Transverse colon (tissue), 4 donors: ENCODE measurements around the gene HFM1. TPM values are rescaled to one million over a fixed set of nuclear protein-coding genes. Genes with fewer than 3 reads are reported as not detected.

Experiments
- DNase-seq: peaks from one replicate; pipeline ENCODE4 v3.0.0-alpha.2; 2019
- H3K27ac ChIP-seq, 4 donors: fragments of 200-600 bp; sonication (generic); 2 replicates each; pipeline ENCODE4 v1.5.1; 2016 to 2018; ENCODE audit warnings: inconsistent platforms in 4 of 4
- H3K27me3 ChIP-seq: fragments of 200-600 bp; sonication (generic); 2 replicates; pipeline ENCODE4 v1.5.1; 2017; ENCODE audit warnings: inconsistent platforms
- H3K36me3 ChIP-seq, 4 donors: fragments of 200-600 bp; sonication (generic); 2 replicates each; pipeline ENCODE4 v1.5.1; 2017 to 2019; ENCODE audit warnings: inconsistent platforms in 4 of 4
- H3K4me1 ChIP-seq, 4 donors: fragments of 200-600 bp; sonication (generic); 2 replicates each; pipeline ENCODE4 v1.5.1; 2017 to 2020; ENCODE audit warnings: inconsistent platforms in 4 of 4
- H3K4me3 ChIP-seq, 4 donors: fragments of 200-600 bp; sonication (generic); 1 replicate in 1 of 4; 2 replicates in 3 of 4; pipeline versions ENCODE4 v1.5.1 to v1.6.1; 2017 to 2019; ENCODE audit warnings: inconsistent platforms in 4 of 4
- H3K9me3 ChIP-seq, 2 donors: fragments of 200-600 bp; sonication (generic); 2 replicates each; pipeline ENCODE4 v1.5.1; 2017 to 2019; ENCODE audit warnings: inconsistent platforms in 2 of 2
- CTCF ChIP-seq, 5 experiments: fragments of 200-600 bp in 3 of 5; fragments of 450-650 bp in 2 of 5; sonication (generic) in 3 of 5; IDR thresholded peaks; 1 replicate in 2 of 5; 2 replicates in 3 of 5; pipeline ENCODE4 v1.5.1; 2016 to 2017; ENCODE audit warnings: antibody characterized with exemption in 5 of 5, inconsistent platforms in 3 of 5, mild to moderate bottlenecking in 2 of 5, moderate library complexity in 1 of 5
- EP300 ChIP-seq: sonication (generic); formaldehyde crosslinking; IDR thresholded peaks from one replicate; pipeline ENCODE4 v1.6.1; 2017; ENCODE audit warnings: antibody characterized with exemption, low read depth
- POLR2A ChIP-seq: fragments of 450-650 bp; IDR thresholded peaks from one replicate; pipeline ENCODE4 v1.6.1; 2016; ENCODE audit warnings: antibody characterized with exemption, mild to moderate bottlenecking, moderate library complexity
- POLR2AphosphoS5 ChIP-seq, 3 donors: sonication (generic); formaldehyde crosslinking; IDR thresholded peaks; one replicate each; pipeline ENCODE4 v1.6.1; 2016; ENCODE audit warnings: antibody characterized with exemption in 3 of 3
- WGBS, 2 donors: methylation state at CpG; one replicate each; pipeline ENCODE4 v1.1.5; 2018; ENCODE audit warnings: low coverage in 1 of 2; 5-methylcytosine and 5-hydroxymethylcytosine counted together
- in situ Hi-C, 4 donors: fragments of 200-750 bp; cut with MboI; loops; one replicate each; pipeline versions ENCODE4 v1.15.0 to v1.15.1; 2017; ENCODE audit warnings: low sequenced_read_pairs in 3 of 4, low pct_ligation_motif_present in 1 of 4, low pct_unique_long_range_greater_than_20kb in 1 of 4
- intact Hi-C: fragments of 100-400 bp; cut with DNase I; formaldehyde crosslinking; loops from one replicate; pipeline ENCODE4 v1.15.1; 2023; ENCODE audit warnings: low total_unique reads
- total RNA-seq, 4 donors: library from RNA; depleted of rRNA; stranded (reverse); fragments of >200 nt; gene quantifications; one replicate each; pipeline ENCODE4 v1.1.0, GENCODE V29; 2016

HFM1 gene
- total RNA-seq, 4 donors from 2014 or later = 0.14 to 30.7 (median 0.95) TPM; not detected in 1

- no peaks in the 10 kb centered on the region for H3K27me3 ChIP-seq
- H3K27ac ChIP-seq = no peak overlapping the region
- no peak overlapping the region for H3K4me3 ChIP-seq
- no peaks in the 10 kb centered on the region for H3K4me1 ChIP-seq
- WGBS, 2 donors = 85 to 92% methylated on average over 3 of the region's 3 CpGs
- intact Hi-C loops (no loop called here), in situ Hi-C loops (no loop called here)
- H3K9me3 ChIP-seq = no peaks in the 10 kb centered on the region
- no peak for DNase-seq
- TF ChIP-seq POLR2AphosphoS5 (IDR thresholded peaks at IDR 0.05) = no peak
- TF ChIP-seq EP300 = no peak
- no peak for TF ChIP-seq CTCF (IDR thresholded peaks at IDR 0.05)
- TF ChIP-seq POLR2A = no peak
- H3K36me3 ChIP-seq = no peaks in the 10 kb centered on the region
Measured at GRCh38 chr1:91346824-91347223, 57.8 kb downstream of the HFM1 start.

- 70 to 89% methylated on average over 3 to 4 of the region's 4 CpGs for whole genome bisulfite sequencing, 2 donors
- Histone ChIP-seq H3K9me3 (no peaks in the 10 kb centered on the region), H3K36me3 (no peaks in the 10 kb centered on the region), H3K27me3 (no peaks in the 10 kb centered on the region), H3K4me1 (no peaks in the 10 kb centered on the region), H3K27ac (no peak overlapping the region), H3K4me3 (no peak overlapping the region)
- no peak for TF ChIP-seq EP300
- no peak for TF ChIP-seq POLR2A
- TF ChIP-seq CTCF (IDR thresholded peaks at IDR 0.05) = no peak
- no peak for TF ChIP-seq POLR2AphosphoS5 (IDR thresholded peaks at IDR 0.05)
- in situ Hi-C loops = no loop called here
- intact Hi-C loops = no loop called here
- DNase-seq = no peak
Measured at GRCh38 chr1:91345395-91346005, 59.1 kb downstream of the HFM1 start.

GRCh38 chr1:91338501-91338900 lies 66.1 kb downstream of the HFM1 start:
- no peak overlapping the region for H3K4me3 ChIP-seq
- in situ Hi-C loops (no loop called here), intact Hi-C loops (no loop called here)
- no peak overlapping the region for H3K27ac ChIP-seq
- WGBS, 2 donors = 99% methylated on average over 7 of the region's 7 CpGs; no CpG with 5 or more reads in 1 of the 2 donors
- DNase-seq = no peak
- no peaks in the 10 kb centered on the region for H3K4me1 ChIP-seq
- H3K27me3 ChIP-seq = no peaks in the 10 kb centered on the region
- no peaks in the 10 kb centered on the region for H3K36me3 ChIP-seq
- no peak for TF ChIP-seq EP300
- no peaks in the 10 kb centered on the region for H3K9me3 ChIP-seq

- no peaks in the 10 kb centered on the region for H3K27me3 ChIP-seq
- no peaks in the 10 kb centered on the region for H3K36me3 ChIP-seq
- H3K4me1 ChIP-seq = no peaks in the 10 kb centered on the region
- H3K4me3 ChIP-seq = no peak overlapping the region
- WGBS, 2 donors = 48% methylated on average over 2 of the region's 2 CpGs; no CpG with 5 or more reads in 1 of the 2 donors
- TF ChIP-seq POLR2AphosphoS5 (IDR thresholded peaks at IDR 0.05) = no peak
- no peak for TF ChIP-seq CTCF (IDR thresholded peaks at IDR 0.05)
- DNase-seq = no peak
- H3K27ac ChIP-seq = no peak overlapping the region
- intact Hi-C loops (no loop called here), in situ Hi-C loops (no loop called here)
- no peaks in the 10 kb centered on the region for H3K9me3 ChIP-seq
Measured at GRCh38 chr1:91335603-91336002, 69.0 kb downstream of the HFM1 start.

GRCh38 chr1:91334856-91335255 lies 69.8 kb downstream of the HFM1 start:
- Histone ChIP-seq H3K9me3 (no peaks in the 10 kb centered on the region), H3K27ac (no peak overlapping the region), H3K27me3 (no peaks in the 10 kb centered on the region), H3K4me1 (no peaks in the 10 kb centered on the region), H3K36me3 (no peaks in the 10 kb centered on the region), H3K4me3 (no peak overlapping the region)
- WGBS, 2 donors = 80 to 85% methylated on average over 4 of the region's 4 CpGs
- TF ChIP-seq POLR2AphosphoS5 (IDR thresholded peaks at IDR 0.05) = no peak
- no peak for TF ChIP-seq CTCF (IDR thresholded peaks at IDR 0.05)
- no peak for TF ChIP-seq EP300
- TF ChIP-seq POLR2A = no peak
- in situ Hi-C loops (no loop called here), intact Hi-C loops (no loop called here)
- no peak for DNase-seq
